Measurements from ENCODE around the gene LCP1.

The LCP1 gene

DNA sequence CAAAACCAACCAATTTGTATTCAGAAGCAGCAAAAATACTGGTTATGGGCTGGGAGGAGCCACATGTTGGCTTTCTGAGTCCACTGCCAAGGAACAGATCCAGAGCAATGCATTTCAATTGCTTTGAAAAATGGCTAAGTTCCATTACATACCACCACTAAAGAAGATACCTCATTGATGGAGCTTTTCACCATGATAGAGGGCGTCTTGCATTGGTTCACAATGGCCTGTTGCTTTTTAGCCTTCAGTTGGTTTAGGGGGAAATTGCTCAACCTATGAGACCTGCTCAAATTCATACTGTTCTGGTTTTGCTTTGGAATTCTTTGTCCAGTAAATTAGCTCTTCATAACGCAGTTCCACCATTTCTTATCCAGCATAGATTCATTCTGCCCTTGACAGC lies 55.9 kb downstream of the LCP1 start:
- no peak for DNase-seq

DNA sequence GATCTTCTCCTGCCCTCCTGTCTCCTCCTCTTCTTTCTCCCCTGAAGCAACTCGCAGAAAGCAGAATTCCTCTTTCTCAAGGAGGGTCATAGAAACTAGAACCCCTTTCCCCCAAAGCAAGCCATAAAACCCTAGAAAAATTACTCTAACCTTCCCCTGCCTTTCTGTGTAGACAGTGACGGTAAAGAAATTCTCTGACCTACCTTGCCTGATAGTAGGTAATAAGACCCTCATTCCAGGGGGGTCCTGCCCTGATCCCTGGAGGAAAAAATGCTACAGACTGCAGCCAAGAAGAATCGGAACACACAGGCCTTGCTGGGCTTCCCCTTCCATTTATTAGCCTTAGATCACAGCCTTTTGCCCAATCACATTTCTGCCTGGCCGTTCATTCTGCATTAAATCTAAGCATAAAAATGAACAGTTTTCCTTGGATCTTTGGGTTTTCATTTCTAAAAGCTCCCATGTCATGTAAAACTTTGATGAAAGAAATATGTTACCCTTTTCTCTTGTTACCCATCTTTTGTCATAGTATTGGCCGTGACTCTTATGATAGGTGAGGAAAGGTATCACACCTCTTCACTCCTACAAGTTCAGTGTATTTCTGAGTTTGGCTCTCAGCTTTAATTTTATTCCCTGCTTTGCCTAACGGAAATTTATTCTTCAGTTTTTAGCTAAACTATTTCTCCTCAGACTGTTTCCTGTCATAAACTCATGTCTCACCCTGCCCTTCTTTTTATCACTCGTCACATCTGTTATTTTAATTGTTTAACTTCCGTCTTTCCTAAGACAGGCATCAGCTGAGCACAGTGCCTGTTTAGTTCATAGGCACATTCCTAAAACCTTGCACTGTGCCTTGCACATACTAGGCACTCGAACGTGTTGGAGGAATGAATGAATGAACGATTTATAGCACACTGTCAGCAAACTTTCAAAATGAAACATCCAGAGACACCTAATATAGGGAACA lies 56.7 kb downstream of the LCP1 start:
- no peak for DNase-seq

DNA sequence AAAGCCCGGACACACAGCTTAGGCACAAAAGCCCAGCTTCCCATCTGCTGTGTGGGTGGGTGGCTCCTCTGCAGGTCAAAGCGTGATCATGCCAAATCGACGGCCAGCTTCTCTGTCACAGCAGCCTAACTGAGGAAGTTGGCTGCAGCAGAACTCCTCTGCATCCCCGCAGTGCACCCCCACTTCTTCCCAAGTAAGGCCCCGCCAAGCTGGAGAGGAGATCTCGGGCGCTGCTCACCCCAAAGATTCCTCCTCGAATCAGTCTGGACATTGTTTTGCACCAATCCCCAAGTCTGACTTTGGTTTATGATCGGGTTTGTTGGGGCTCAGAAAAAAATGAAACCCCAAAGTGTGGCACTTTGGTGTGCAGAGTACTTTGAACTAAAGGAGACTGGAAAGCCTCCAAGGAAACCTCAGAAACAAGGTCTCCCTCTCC lies 57.4 kb downstream of the LCP1 start:
- no peak for DNase-seq

DNA sequence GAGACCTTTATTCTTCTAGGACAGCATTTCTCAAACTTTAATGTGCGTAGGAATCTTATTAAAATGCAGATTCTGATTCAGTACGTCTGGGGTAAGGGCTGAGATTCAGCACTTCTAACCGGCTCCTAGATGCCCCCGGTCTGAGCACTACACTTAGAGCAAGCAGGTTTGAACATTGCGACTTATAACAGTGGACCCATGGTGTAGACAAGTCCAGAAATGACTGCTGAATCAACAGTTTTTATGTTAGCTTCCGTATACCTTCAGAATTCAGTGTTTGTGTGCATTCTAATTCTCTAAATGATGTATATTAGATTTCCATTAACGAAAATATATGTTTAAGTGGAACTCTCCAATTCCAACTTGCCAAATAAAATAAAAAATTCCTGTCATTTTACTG lies 59.7 kb downstream of the LCP1 start:
- DNase-seq: no peak

DNA sequence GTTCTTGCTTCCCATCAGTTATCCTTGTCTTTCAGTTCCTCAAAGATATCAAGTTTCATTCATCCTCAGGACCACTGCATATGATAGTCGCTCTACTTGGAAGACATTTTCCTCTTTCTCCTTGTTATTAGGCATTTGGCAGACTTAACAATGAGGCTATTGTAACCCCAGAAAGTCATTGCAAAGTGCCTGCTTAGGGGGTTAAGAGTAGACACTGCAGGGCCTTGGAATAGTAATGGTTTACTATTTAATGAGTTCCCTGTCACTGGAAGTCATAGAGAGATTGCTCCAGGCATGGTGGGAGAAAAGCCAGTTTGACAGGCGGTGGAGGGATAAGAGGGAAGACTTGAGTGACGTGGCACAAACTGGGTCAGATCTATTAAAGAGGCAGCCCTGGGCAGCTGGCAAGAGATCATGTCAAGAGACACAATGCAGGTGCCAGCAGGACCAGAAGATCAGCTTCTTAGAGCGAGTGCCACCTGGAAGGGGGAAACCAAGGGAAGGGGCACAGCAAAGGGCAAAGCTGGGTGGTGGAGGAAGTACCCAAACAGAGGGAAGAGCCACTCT lies 60.3 kb downstream of the LCP1 start:
- DNase-seq: no peak

DNA sequence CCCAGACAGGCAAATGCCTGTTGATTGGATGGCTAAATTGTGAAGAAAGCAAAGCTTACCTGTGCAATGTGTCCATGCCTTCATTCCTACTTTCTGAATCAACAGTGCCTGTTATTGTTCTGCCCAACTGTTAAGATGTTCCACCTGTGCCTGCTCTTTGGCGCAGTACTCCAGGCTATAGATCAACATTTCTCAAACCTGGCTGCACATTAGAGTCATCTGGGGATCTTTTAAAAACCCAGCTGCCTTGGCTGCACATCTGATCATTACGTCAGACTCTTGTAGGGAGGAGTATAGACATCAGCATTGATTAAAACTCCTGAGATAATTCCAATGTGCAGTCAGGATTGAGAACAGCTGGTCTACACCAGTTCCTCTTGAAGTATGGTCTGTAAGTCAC lies 60.9 kb downstream of the LCP1 start:
- no peak for DNase-seq

DNA sequence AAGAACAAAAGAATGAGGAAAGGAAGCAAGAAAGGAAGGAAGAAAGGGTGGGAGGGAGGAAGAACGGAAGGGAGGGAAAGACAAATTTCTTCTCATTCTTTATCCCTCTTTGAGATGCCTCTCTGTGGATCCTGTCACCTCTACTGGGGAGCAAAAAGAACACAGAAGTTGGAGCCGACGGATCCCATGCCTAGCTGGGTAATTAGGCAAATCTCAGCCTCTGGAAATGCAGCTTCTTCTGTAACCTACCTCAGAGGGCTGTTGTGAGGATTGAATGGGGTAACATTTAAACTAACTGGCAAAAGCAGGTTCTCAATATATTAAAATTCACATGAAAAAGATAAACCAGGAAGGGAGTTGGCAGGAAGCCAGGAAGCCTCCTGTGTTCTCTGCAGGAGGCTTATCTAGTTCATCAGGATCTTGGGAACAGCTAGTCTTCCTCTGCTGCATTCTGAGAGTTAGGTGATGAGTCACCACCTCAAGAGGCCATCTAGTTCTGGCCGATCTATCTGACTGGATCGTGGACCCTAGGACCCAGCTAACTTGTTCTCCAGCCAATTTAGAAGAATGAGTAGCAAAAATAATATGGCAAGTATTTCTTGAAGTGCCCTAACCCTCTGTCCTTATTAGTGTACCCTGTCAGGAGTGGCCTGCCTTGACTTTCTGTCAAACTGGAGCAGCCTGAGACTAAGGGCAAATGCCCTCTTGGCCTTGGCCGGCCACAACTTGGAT lies 61.9 kb downstream of the LCP1 start:
- DNase-seq: no peak

DNA sequence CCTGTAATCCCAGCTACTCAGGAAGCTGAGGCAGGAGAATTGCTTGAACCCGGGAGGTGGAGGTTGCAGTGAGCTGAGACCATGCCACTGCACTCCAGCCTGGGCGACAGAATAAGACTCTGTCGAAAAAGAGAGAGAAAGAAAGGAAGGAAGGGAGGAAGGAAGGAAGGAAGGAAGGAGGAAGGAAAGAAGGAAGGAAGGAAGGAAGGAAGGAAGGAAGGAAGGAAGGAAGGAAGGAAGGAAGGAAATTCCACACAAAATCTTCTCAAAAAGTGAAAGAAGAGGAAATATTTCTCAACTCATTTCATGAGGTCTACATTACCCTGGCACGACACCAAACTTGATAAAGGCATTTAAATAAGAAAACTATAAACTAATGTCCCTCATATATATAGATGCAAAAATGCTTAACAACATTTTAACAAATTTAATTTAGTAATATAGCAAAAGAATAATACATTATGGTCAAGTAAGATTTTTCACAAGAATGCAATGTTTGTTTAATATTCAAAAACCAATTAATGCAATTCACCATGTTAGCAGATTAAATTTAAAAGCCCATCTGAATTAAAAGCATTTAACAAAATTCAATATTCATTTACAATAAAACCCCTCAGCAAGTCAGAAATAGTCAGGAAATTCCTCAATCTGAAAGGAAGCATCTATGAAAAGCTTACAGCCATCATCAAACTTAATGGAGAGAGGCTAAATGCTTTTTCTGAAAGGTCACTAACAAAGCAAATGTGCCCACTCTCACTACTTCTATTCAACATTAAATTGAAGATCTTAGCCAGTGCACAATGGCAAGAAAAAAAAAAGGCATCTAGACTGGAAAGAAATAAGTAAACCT lies 65.1 kb downstream of the LCP1 start:
- DNase-seq: no peak

DNA sequence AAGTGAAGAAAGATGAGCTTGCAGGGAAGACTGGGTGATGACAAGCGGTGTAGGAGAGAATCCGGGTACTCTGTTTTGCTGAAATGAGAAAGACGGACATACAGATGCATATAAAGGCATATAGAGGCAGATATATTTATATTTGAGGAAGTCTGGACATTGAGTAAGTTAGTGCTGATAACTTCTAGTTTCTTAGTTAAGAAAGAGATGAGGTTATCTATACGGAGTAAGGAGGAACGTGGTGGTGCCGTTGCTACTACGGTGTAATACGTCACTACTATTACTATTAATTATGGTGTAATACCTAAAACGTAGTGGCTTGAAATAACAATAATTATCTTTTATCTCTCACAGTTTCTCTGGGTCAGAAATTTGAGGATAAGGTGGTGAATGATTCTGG lies 67.4 kb downstream of the LCP1 start:
- DNase-seq: no peak

DNA sequence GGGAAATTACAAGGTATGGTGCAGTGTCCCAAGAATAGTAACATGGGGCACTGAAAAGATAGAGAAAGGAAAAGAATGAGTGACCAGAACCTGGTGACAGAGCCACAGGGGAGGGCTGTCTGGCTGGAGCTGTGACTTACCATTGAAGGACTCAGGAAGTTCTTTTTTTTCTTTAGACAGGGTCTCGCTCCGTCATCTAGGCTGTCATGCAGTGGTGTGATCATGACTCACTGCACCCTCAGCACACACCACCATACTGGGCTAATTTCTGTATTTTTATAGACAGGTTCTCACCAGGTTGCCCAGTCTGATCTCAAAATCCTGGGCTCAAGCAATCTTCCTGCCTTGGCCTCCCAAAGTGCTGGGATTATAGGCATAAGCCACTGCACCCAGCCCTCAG lies 68.4 kb downstream of the LCP1 start:
- no peak for DNase-seq

DNA sequence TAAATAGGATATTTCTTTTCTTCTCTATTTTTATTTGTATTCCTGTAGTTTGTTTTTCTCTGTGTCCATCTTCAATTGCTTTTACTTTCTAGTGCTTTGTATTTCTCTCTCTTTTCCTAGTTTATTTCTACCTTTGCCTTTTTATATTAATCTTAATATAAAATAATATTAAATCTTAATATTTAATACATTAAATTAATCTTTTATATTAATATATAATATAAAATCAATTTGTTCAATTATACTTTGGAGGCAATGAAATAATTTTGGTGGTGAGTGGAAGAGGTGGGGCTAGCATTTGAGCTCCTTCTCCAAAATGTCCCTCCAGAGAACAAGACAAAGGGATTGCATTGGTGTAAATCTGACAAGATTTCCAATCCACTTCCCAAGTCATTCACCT lies 70.8 kb downstream of the LCP1 start:
- no peak for DNase-seq

DNA sequence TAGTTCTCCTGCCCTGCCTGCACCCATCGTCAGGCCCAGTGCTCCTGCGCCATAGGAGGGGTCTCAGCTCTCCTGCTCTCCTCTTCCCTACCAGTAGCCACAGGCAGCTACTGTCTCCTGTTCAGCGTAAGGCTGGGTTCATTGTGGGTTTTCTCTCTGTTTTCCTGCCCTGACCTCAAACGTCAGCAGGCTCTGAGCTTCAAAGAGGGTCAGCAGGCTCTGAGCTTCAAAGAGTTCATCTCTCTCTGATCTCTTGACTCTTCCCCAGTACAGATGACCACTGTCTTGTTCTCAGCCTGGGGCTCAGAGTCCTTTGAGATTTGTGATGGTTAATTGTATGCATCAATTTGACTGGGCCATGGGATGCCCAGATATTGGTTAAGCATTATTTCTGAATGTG lies 72.5 kb downstream of the LCP1 start:
- no peak for DNase-seq

DNA sequence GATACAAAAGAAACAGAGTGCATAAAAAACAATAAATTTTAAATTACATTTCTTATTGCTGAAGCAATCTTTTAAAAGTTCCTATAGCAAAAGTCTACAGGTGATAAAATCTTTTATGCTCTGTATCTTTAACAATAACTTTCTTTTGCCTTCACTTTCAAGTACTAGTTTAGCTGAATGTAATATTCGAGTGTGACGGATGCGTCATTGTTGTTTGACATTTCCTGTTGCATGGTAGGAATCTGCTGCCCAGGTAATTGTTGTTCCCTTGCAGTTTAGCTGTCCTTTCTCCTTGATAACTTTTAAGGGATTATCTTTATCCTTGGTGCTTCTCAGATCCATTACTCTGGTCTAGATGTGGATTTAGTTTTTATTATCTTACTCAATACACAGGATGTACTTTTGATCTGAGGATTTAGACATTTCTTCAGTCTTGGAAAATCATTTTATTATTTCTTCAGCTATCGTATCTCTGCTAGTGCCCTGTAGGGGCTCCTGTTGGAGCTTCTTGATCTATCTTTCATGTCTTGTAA lies 75.1 kb downstream of the LCP1 start:
- no peak for DNase-seq

DNA sequence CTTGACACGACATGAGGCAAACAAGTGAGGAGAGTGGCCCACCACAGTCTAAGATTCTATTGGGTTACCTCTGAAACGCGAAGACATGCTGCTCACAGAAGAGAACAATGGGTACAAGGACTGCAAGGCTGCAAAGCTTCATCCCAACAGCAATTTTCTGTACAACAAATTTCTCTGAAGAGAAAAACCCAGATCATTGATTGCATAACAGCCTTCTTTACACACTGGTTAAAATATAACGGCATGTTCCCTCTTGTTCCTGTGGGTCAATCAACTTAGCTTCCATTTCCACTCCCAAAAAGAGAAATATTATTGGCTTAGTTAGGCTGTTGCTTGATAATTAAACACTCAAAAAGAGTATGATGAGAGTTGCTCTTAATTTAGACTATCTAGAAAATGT lies 77.1 kb downstream of the LCP1 start, which contains the start of gene CPB2:
Gene CPB2 (minus strand): TSS at position 166 of the 400 bp plus-strand sequence. CDS start 24 bp downstream, at position 142.
- no peak for DNase-seq

DNA sequence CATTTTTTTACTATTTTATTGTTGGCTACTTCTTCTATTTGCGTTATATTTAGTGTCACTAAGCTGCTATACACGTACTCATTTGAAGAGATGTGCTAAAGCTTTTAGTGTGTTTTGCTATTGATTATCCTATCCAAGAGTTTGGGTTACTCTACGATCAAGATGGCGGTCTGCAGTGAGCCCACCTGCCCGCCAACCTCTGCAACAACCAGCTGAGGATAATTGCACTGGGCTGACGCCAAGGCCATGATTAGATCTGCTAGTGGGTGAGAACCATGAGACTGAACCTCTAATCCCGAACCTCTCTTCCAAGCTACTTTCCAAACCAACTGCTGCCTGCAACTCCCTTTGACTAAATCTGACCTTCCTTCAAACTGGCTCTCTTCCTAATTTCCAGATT lies 78.9 kb downstream of the LCP1 start:
- no peak for DNase-seq

DNA sequence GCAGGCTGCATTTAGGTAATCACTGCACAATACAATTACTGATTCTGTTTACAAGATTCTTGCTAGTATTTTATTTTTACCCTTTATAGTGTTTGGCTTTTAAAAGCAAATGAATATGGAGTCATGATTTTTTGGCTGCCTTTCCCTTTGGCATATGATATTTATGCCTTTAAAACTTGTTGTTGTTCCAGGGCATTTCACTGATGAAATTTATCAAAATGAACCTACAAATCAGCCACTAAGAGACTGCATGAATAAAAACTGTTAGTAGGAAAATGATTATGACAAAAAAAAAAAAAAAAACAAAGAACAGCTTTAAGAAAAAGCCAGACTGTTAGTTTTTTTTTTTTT lies 79.7 kb downstream of the LCP1 start:
- no peak for DNase-seq

DNA sequence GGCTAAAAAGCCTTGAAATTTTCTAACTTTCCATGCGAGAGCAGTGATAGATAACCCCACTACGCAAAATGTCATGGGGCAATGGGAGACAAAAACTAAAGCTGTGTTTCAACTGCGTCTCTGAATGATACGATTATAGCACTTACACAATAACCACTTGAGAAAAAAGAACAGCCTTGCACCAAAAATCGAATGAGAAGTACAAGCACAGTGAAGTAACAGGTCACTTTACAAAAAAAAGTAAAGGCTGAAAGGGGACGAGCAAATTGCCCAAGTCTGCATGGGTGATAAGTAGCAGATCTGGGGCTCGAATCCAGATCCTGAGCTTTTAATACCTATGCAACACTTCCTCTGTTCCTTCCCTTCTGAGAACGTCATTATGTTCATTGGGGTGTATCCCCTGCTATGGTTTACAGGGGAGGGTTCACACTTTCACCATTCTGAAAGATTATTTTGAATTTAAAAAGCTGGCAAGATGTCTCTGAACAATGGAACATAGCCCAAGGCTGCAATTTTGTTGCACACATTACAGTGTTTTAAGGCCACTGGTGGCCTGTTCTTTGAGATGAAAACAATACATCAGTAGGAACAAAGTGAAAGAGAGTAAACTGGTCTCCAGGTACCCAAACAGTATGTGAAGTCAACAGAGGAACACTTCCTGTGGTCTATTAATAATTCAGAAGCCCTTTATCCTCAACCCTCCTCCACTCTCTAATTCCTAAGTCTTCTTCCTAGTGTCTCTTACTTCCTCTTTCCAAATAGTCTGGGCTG lies 80.3 kb downstream of the LCP1 start:
- DNase-seq: no peak

DNA sequence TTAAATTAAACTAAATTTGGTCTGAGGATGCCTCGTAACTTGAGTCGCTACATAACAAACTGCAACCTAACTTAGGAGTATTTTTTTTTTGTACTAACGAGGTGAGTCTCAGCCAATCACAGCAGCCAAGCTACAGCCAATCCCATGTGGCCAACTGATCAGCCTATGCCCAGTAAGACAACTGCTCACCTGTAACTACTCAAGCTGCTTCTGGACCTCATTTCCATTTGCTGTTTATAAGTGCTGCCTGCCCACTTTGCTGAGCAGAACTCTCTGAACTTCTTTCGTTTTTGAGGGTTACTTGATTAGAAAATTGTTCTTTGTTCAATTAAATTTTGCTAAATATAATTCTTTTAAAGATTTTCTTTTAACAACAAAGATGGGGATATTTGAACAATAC lies 81.0 kb downstream of the LCP1 start:
- DNase-seq: no peak

DNA sequence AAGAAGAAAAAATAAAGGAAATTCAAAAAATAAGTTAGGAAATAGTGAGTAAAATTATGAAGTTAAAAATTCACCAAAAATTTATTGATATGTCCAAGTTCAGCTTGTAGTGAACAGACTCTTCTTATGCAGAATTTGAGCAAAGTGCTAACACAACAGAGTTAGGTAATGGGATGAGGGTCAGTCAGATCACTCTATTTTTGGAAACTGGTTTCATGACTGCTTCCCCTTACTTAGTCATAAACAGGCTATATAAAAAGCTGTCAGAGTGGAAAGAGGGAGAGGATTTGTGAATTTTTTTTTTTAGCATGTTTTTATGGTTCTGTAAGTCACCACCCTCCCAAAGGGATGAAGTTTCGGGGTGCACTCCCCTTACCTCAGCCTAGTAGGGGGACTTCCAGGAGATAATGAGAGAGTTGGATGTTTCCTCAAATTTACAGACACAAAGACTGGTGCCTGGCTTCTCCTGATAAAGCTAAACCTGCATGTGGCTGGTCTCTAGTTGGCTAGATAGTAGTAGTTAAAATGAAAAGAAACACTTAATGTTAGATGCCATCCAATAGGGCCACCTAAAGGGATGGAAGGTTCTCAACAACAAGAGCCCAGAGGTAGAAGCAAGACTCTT lies 81.7 kb downstream of the LCP1 start:
- DNase-seq: no peak

DNA sequence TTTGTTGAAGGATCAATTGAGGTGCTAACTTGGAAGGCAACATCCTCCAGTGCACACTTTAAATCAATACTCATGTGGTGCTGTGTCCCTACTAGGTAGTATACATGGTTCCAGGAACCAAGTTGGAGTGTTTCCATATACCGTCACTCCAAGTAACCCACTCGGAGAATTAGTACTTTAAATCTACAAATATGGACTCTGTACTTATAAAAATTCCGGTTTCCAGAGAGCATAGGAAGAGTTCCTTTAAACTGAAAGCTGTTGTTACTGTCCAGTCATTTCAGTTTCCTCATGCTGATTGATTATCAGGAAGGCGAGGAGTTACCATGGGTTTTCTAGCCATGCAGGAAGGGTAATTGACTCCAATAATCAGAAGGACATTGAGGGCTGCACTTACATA lies 84.3 kb downstream of the LCP1 start:
- DNase-seq: no peak

DNA sequence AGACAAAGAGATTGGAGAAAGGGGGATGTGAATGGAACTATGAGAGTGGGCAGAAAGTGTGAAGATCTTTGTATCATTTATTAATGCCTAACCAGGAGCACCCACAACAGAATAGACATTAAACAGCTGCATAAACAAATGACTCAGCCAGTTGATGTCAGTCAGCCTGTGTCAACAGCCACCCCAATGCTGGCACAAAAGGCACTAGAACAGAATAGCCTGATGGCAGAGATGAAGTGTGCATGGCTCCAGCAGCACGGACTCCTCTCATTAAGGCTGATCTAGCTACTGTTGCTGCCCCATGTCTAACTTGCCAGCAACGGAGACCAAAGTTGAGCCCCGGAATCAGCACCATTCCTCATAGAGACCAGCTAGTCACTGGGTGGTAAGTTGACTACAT lies 85.0 kb downstream of the LCP1 start:
- no peak for DNase-seq

Measured in activated T-cell treated with anti-CD3 and anti-CD28 coated beads for 4 hours (primary cell).